NCI-H2227 treated with DMSO at 0.1 percent for 48 hours (cell line): ENCODE measurements around the gene DAND5.

ENCODE experiments used
- DNase-seq: peaks from one replicate; lab custom pipeline; 2025; lab: John Stamatoyannopoulos, UW

The DAND5 gene

DNA sequence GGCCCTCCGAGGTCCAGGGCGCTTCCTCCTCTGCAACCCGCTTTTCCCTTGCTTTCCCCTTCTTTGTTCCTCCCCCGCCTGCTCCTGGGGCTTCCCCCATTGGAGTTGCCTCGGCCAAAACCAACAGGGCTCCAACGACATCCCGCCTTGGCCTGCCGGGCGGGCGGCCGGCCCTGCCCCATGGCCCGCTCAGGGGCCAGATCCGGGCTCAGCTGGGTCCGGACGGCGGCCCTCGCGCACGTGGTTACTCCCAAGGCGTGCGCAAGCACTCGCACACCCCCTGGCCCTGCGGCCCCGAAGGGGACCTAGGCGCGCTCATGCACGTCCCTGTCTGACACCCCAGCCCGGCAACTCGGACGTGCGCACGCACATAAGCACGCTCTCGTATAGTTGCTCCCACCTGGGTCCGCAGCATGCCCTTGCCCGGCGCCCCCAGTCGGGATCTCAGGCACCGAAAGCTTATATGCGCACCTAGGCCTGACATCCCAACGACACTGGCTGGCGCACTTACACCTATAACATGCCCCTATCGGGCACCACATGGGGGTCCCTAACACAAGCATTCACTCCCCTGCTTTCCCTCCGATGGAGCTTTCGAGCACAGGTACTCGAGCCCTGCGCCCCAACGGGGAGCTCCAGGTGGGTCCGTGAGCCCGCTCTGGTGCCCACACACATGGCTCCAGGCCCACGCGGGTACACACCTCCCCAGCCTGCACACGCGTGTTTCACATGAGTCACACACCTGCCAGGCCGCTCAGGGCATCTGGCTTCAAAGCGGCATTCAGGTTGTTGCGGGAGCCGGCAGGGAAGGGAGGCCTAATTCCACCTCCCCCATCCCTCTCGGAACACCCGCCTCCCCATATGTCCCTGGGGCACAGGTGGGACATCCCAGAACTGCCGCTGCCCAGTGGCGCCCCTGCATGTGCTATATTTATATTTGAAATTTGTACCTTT lies 40.9 kb downstream of the DAND5 start:
- no peak for DNase-seq

DNA sequence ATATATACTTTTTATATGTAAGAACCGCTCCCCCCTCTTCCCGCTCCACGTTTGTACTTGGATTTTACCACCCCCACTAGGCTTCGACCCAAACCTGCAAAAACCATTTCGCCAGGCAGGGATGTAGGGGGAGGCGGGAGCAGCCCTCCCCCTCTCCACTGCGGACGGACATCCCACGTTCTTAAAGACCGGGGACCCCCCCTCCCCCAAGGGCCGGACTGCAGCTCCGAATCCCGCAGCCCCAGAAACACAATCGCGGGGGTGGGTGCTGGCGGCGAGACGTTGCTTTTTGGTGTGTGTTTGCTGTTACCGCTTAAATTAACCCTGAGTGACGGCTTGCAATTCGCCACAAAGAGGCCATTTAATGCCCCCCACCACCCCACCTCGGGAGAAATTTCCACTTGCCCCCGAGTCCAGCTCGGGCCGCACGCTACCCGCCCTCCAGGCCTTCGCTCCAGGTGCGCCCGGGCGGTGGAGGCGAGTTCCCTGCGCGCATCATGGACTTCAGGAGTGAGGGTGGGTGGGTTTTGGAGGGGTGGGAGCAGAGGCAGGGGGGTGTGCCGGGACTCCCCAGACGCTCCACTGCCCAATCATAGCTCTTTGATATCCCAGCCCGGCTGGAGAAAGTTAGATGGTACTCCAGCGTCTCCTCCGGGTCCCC lies 41.7 kb downstream of the DAND5 start:
- no peak for DNase-seq

DNA sequence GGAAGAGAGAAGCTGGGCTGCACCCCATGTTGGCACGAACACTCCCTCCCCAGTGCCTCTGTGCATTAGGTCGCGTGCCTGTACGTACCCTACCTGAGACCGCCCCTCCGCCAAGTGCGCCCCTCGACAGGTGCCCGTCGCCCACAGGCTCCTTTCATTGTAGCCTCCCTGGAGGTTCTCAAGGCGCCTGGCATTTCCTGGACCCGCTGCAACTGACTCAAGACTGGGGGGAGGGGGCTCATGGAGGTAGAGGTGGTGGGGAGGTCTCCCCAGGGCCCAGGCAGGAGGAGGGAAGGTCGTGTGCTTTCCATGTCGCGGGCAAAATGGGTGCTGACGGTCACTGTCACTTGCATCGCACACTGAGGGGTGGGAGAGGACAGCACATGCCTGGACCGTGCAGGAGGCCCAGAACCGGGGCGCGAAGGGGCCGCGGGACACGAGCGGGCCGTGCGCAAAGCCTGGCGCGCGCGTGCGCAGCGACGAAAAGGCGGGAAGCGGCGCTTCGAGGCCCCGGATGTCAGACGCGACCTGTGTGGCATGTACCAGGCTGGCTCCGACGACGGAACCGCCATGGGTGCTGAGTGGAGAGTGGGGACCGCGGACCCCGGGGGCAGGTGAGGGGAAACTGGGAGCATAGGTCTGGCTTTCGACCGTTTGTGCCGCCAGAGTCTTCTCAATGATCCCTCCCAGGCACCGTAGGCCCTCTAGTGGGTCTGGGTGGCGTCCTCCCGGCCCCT lies 42.4 kb downstream of the DAND5 start:
- DNase-seq: no peak

DNA sequence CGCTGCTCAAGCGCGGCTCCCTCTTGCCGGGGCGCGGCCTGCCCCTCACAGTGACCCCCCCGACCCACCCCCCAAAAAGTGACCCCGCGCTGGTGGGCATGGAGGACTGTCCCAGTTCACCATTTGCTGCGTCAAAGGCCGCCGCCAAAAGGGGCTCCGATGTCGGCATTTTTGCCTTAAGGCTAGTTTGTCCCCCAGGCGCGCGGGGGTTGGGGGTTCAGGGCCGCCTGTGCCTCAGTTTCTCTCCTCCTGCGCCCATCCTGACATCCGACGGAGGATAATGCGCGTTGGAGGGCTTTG lies 43.0 kb downstream of the DAND5 start:
- no peak for DNase-seq

DNA sequence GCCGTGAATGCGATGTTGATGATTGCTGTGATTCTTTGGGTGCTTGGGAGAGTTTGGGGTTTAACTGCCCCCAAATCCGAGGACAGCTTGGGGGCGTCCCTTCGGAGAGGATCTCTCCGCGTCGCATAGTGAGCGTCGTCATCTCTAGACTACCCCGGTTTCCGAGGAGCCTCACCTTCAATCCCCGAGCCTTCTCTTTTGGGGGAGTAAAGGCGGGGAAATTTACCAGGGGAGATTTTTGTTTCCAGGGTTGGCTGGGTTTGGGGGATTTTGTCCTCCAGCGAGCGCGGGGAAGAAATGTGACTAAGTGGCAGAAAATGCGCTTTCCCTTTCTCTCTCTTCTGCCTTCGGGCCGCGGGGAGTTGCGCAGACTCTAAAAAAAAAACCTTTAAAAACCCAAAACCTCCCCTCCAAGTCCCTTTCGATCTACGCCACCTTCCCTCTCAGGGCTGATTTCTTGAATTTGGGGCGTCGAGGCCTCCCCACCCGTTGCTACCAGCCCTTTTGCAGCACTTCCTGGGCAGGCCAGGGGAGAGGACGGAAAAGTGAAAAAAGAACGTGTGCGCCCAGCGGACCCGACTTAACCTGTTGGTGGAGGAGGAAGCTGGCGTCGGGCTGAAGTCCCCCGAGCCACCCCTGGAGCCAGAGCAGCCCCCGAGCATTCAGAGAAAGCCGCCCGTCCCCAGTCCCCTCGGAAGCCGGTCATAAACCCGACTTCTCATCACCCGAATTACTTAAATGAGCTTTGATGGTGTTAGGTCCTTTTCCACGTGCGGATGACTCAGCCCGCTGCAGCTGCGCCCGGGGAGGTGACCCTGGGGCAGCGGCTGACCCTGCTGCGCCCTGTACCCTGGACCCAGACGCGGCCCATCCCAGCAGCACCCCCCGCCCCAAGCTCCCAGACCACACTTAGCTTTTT lies 43.6 kb downstream of the DAND5 start:
- DNase-seq: no peak

DNA sequence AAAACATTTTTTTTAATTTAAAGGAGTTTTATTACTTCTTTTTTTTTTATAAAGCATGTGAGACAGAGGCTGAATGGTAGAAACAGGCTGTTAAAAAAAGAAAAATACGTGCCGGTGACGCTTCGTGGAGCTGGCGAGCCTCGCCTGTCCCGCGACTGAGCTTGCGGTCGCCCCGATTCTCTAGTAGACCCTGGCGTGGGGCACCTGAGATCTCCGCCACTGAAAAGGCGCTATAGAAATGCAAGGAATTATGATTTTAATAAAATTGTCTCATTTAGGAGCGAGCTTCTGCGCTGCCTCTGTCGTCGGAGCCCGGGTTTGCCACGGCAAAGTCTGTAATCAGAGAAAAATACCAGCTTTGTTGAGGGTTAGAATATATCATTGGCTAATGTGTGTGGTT lies 44.3 kb downstream of the DAND5 start:
- no peak for DNase-seq

DNA sequence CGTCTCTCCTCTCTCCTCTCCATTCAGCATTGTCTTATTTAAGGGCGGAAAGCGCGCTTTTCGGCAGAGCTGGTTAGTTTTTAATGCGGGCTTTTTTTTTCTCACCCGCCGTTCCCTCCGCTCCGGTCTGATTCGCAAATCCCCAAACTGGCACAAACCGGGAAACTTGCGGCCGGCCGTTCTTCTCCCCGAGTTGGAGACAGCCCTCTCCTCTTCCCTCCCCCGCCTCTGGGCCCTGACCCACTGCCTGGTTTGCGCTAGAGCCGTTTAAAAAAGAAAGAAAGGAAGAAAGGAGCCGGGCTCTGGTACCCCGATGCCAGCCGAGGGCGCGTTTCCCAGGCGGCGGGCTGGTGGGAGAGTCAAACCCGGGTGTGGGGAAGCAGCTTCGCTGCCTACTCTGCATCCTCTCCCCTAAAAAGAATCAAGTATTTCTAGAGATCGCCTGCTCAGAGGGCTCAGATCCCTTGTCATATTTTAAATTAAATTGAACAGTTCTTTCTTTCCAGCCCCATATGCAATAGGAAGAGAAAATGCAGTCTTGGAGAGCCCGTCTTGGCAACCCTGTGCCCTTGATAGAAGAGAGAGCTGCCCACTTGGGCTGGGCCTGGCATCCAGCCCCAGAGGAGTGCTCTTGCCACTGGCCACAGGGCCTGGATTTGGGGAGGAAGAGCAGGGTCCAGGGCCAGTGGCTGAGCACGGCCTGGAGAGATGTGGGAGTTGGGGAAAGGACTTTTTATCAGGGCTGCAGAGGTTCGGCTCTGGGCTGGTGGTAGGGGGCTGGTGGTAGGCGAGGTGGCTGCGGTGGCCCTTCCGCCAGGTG lies 44.9 kb downstream of the DAND5 start:
- no peak for DNase-seq

DNA sequence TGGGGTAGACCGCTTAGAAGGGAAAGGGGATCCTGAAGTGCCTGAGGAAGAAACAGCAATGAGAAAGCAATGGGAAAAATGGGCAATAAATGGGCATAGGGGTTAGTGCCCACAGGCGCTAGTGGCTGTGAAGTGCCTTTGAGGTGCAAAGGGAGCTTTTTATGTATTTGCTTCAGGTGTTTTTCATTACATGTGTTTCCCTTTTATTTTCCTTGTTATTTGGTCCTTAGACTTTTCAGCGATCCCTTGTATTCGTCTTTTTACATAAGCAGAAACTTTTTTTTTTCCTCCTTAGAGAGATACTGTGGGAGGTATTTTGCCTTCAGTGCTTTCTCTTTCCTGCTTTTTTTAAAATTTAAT lies 45.5 kb downstream of the DAND5 start:
- DNase-seq: no peak

DNA sequence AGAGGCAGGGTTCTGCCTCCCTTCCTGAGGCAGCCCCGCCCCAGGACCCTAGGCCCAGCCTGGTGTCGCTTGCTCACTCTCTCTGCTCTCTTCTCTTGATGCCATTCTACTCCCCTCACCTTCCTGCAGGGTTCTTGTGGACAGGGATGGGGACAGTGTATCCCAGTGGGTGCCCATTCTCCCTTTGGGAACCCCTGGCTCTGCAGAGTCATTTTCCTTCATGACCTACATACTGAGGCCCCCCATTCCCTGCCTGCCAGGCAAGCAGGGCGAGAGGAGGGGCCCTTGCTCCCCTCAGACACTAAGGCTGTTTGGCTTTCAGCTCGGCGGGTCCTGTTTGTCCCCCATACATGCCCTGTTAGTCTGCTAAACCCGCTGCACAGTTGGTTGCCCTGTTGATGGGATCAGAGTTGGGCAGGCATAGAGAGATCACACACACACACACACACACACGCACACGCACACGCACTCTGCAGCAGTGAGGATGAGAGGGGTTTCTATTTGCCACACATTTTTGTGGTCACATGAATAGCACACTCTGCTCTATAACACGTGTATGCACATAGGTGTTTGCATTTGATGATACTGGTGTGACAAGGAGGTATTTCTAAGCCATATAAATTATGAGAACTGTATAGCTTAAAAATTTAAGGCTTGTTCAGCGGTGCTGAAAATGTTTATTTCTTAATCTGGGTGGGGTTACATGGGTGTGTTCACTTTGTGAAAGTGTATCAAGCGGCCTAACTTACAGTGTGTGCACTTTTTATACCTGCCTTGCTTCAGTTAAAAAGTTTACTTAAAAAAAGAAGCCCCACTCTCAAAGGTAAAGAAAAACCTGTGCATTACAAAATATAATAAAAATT lies 46.2 kb downstream of the DAND5 start:
- DNase-seq: no peak

DNA sequence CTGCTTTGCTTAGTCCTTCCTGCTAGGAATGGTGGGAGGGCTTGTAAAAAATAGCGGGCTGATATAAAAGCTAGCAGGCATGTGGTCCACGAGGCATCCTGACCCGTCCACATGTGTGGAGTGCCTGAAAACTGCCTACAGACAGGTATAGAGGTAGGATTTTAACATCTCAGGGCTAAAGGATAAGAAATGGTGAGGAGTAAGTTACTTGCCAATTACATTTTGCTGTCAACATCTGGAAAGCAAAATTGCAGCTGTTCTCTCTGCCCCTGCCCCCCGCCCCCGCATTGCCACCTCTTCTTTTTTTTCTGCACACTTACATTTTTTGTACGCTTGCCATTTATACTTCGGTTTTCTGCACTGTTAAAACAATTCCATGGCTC lies 46.9 kb downstream of the DAND5 start:
- no peak for DNase-seq

DNA sequence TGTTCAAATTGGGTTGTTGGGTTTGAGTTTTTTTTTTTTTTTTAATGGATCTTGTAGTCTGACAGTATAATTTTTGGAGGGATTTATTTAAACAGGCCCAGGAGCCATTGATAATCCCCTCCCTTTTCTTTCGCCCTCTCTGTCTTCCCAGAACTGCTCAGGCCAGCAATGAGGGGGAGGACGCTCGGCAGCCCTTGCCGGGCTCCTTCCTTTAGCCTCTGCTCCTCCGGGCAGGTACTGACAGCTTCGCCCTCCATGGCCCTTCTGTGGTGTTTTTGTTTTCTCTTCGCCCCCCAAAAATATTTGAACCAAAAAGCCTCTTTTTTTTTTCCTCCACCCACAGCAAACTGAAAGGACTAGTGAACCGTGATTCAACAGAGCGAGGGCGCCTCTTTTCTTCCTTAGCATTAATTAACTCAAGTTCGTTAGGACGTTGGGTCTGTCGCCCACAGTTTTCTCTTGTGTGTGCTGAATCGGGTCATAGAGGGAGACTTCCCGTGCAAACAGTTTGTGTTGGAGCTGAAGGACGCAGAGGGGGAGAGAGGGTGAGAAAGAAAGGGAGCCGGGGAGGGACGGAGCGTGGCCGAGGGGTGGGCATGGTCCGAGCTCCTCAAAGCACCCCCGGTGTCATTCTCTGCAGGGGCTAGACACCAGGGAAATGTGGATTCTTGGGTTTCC lies 47.4 kb downstream of the DAND5 start:
- DNase-seq: no peak

DNA sequence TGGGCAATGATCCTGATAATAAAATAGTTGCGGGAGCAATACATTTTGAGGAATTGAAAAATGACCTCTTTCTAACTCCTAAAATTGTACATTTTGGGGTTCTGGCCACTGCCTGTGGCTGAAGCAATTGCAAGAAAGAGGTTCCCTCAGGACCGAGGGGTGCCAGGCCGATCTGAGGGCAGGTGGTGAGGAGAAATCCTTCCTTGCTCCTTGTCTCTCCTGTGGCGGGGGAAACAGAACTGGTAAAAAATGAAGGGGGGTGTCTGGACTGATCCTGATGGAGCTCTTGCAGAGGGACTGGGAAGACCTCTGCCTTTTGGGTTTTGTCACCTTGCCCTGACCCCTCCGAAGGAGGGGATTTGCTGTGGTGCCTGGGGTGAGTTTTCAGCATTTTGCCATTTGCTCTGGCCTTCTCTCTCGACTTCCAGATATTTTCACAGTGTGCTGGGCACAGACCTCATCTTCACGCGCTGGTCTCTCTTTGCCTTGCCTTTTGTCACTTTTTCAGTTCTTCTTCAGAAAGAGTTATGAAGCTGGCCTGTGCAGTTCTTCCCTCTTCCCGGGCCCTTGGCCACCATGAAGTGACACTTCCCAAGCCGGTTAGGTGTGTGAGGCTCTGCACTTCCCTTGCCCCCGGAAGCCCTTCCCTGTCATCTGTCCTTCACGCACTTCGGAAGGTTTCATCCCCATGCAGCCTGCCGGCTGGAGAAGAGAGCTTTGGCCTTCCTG lies 48.1 kb downstream of the DAND5 start:
- no peak for DNase-seq

DNA sequence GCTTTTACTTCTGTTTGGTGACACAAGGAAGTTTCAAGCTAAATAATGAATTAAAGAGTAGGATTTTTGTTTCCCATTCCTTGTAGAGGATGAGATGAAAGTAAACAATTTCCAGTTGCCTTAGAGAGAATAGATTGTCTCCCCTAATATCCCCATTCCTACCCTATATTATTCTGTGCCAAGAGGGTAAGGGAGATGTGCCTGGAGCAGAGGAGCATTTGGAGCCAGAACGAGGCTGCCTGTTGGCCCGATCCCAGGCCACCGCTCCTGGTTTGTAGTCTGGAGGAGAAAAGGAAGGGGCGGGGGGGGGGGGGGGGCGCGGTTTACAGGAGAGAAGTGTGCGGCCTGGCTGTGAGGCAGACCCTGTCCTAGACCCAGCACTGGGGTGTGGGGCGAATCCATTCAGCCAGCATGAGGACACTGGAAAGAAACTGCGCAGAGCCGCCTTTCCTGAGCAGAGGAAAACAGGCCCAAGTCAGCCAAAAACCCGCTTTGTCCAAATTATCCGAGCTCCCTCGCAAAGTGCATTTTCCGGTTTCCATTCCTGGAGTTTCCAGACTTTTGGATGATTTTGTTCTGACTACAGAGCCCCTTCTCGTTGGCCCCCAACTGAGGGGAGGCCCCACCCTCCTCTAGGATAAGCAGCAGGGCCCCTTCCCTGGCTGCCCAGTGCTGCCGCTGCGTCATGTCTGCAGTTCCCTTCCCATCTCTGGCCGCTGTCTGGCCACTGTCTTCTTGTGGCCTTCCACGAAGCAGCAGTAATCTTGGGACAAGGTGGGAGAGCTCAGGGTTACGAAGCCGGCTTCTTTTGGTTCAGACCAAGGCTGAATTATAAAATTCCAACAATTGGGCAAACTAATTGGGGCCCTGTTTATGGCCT lies 48.9 kb downstream of the DAND5 start:
- no peak for DNase-seq

DNA sequence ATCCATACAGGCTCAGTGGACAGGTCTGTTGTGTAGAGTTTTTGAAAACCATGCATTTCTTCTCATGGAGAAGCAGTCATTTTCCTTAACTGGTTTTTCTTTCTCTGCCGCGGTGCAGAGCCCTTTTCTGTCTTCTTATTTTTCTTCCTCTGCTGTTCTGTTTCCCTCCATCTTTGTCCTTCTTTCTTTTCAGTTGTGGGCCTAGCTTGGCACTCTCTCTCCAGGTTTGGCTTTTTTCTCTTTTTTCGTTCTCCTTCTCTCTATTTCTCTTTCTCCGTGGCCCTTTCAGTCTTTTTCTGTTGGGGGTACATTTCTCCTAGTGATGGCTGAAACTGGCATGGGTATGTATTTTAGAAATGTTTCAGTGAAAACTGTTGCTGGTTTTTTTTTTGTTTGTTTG lies 50.0 kb downstream of the DAND5 start:
- DNase-seq: no peak

DNA sequence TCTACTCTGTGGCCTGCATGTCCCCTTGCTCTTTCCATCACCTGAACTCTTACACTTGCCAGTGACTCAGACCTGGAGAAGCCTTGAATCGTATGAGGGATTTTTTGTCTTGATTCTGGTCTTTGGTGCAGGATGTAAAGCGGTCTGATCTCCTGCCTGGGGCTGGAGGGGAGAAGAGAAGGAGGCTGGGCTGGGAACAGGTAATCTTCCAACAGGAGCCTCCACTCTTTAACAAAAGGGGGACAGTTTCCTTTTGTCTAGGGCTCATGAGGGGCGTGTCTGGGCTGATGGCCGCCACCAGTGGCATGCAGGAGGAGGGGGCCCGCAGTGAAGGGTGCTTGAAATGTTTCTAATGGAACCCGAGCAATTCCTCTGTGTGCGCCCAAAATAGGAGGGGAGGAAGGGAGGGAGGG lies 50.6 kb downstream of the DAND5 start:
- DNase-seq: no peak

DNA sequence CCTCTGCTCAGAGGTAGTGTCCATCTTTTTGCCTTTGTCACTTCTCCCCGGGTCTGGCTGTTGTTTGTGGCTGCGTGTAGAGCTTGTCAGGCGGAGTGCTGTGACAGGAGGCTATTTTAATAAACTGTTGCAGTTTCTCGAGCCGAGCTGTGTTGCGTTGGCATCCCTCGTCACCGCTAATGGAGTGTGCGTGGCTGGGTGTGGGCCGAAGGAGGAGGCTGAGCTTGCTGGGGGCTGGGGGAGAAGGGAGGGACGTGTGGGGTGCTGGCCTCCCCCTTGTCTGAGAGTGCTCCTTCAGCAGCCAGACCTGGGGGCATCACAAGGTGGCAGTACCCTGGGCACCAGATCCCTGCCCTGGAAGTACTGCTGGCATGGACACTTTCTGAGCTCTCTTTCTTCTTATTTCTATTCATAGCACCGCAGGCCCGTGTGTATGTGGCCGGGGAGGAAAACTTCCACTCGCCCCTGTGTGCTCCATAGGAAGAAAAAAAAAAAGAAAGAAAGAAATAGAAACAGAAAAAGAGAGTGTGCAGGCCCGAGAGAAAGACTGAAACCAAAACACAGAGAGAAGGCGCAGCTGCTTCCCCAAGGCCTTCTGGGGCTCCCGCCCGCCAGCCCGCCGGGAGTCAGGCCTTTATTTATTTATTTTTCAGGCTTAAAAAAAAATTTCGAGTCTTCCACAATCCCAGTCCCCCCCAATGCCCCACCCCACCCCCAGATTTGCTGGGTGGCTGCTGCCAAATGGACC lies 52.9 kb downstream of the DAND5 start:
- DNase-seq: no peak
